Astrocyte of the cerebellum (primary cell): ENCODE measurements around the gene FAAP100.

Experiments
- DNase-seq: peaks from one replicate; pipeline ENCODE4 v3.0.0-alpha.2; 2011; ENCODE audit warnings: low read depth
- H3K4me3 ChIP-seq: 2 replicates; pipeline ENCODE4 v1.5.1; 2011; ENCODE audit warnings: mild to moderate bottlenecking, low read depth, low read length, moderate library complexity
- CTCF ChIP-seq: IDR thresholded peaks from 2 replicates; pipeline ENCODE4 v1.5.1; 2012; ENCODE audit warnings: low read length, low read depth, moderate library complexity, mild to moderate bottlenecking; ENCODE audit errors: missing control alignments
- in situ Hi-C: cut with HindIII; loops from 2 replicates; pipeline ENCODE4 v1.10.0; 2017; ENCODE audit warnings: low sequenced_read_pairs

Gene FAAP100

GRCh38 chr17:81514739-81515529 lies 37.2 kb downstream of the FAAP100 start:
- no peak for TF ChIP-seq CTCF
- H3K4me3 ChIP-seq = peak overlapping the region; percentile 68
- peak; percentile 49 for DNase-seq
- in situ Hi-C loops = loop anchor here (5.0 kb wide), 2 partner anchors 52 to 113 kb away; no protein-coding TSS in a partner anchor

- no peak for TF ChIP-seq CTCF
- no peak for DNase-seq
- peak overlapping the region; percentile 68 for H3K4me3 ChIP-seq
- in situ Hi-C loops = loop anchor here (5.0 kb wide), 1 partner anchor 112 kb away; no protein-coding TSS in a partner anchor
Measured at GRCh38 chr17:81514489-81514738, 37.7 kb downstream of the FAAP100 start.

DNA sequence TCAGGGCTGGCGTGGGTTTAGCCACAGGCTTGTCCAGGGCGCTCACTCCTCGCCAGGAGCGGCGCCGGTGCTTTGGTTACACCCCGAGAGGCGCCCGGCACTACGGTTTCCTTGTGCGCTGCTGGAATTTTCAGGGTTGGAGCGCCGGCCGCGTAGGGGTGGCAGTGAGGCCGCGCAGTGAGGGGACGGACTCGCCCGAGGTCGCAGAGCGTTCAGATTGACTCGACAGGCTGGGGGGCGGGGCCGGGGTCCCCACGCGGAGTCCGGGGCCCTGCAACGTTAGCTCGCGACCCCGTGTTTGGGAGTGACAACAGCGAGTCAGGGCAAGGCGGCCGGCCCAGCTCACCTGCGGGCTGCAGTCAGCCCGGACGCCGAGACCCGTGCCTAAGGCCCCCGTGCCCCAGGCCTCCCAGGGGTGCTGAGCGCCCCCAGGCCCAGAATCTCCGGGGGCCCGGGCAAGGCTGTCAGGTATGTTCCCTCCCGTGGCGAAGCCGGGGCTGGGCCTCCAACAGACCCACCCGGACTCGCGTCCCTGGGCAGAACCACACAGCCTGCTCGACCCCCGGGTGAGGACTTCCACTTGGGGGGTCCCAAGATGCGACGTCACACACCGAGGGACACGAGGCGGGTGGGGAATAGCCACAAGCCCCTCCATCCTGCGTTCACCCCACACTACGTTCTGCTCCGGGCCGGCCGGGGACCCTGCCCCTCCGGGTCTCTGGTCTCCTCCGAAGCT lies 38.2 kb downstream of the FAAP100 start:
- no peak for TF ChIP-seq CTCF
- in situ Hi-C loops = loop anchor here (5.0 kb wide), 1 partner anchor 112 kb away; no protein-coding TSS in a partner anchor
- peak; percentile 49 for DNase-seq
- H3K4me3 ChIP-seq = peak overlapping the region; percentile 68

DNA sequence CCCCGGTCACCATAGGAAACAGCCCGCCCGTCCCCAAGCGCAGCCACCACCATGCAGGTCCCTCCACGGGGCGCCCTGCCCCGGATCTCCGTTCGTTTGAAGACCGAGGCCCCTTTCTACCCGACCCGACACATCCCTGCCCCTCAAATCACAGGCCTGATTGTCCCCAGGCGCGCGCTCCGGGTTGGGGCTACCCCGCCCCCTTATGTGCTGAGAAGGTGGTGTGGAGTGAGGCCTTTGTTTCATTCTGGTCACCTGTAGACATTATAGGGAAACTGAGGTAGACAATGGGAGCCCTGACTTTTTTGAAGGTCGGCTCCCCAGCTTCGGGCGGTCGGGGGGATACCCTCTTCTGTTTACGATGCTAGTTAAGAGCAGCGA lies 38.8 kb downstream of the FAAP100 start:
- H3K4me3 ChIP-seq = peak overlapping the region; percentile 68
- no peak for TF ChIP-seq CTCF
- no peak for DNase-seq
- in situ Hi-C loops = loop anchor here (5.0 kb wide), 1 partner anchor 111 kb away; no protein-coding TSS in a partner anchor

DNA sequence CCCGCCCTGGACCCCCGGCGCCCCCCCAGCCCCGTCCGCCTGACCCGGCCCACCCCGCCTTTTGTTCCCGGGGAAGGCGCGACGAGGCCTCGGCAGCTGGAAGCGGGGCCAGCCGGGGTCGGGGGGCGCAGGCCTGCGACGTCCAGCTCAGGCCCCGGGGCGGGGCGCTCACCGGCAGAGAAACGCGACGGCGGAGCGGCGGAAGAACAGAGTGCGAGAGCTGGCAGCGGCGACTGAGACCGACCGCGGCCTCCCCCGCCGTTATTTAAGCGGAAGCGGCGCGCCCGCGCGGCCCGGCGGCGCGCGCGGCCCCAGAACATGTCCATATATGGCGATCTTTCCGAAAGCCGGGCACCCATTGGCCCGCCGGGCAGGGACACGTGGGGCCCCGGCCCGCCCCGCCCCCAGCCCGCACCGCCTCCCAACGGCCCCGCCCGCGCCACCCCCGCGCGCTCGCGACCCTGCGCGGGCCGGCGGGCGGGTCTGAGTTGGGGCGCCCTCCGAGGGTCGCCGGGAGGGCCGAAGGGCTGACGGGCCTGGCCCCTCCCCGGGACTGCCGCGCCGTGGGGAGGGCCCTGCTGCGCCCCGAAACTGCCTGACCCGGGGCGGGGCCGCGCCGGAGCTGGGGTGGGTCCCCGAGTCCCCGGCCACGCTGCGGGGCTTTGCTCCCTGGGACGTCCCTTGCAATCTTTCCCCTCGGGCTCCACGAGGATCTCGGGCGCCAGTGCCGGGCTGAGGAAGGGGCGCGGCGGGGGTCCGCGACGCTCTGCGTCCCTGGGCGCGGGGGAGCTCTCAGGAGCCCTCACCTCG lies 39.4 kb downstream of the FAAP100 start, which contains the start of gene ACTG1:
ACTG1 (minus strand) TSS at position 238 of the 810 bp plus-strand sequence. CDS start 445 bp downstream, outside the sequence.
- peak within 1 kb of the TSS; percentile 97 for H3K4me3 ChIP-seq
- in situ Hi-C loops = loop anchor here (5.0 kb wide), 1 partner anchor 110 kb away; no protein-coding TSS in a partner anchor
- peak; percentile 78 for DNase-seq
- TF ChIP-seq CTCF = no peak

GRCh38 chr17:81511804-81512561 lies 40.2 kb downstream of the FAAP100 start:
- no peak for DNase-seq
- H3K4me3 ChIP-seq = peak overlapping the region; percentile 97
- in situ Hi-C loops = loop anchor here (5.0 kb wide), 1 partner anchor 110 kb away; no protein-coding TSS in a partner anchor
- TF ChIP-seq CTCF = no peak
